Fibroblast of lung (primary cell): Measurements from ENCODE around the gene STAM2.

Experiments
- CTCF ChIP-seq, 2 donors: IDR thresholded peaks in 1 of 2; conservative IDR thresholded peaks in 1 of 2; 1 replicate in 1 of 2; 2 replicates in 1 of 2; pipeline ENCODE4 v1.5.1; 2011 to 2012; ENCODE audit warnings: low read length in 2 of 2, control low read depth in 1 of 2, inconsistent platforms in 1 of 2, low read depth in 1 of 2, mild to moderate bottlenecking in 1 of 2
- EZH2 ChIP-seq: IDR thresholded peaks from 2 replicates; pipeline ENCODE4 v1.5.1; 2012; ENCODE audit warnings: low read length, control low read depth, mild to moderate bottlenecking; ENCODE audit errors: missing control alignments

DNA sequence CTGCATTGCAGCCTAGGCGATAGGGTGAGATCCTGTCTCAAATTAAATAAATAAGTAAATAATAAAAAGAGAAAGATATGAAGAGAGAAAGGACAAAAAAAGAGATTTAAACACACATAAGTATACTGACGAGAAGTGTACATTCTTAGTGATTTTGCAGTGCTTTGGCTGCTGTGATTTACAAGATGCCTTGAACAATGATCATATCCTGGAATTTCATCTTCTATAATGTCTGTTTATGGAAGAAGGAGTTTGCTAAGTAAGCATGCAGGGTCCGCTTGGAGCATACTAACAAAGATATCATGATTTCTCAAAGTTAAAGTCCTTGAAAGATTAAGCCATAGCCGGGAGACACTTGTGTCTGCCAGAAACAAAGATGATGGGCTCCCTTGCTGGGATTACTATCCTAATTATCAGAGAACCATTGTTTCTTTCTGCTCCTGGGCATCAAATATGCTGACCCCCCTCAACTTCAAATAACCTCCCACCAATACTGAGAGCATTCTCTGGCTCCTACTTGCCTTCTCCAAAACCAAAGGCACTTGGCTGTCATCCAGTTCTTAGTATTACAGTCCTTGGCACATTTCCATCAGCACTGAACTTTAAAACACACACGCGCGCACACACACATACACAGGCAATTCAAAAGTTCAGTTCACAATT is 47.5 kb upstream of the STAM2 start:
- TF ChIP-seq CTCF (conservative IDR thresholded peaks at IDR 0.05 in 1 of 2, IDR thresholded peaks at IDR 0.05 in 1 of 2; ENCODE audit: low read depth in 1 of 2, low read length in 2 of 2) (no peak), EZH2 (no peak)
